H54 (cell line): ENCODE data around the gene ZNF536.
"Not testable (repeated sequence)": the region's sequence is repeated elsewhere in the genome, so short reads cannot be mapped to it uniquely, and the experiment has no call there.

Source experiments
- DNase-seq: peaks from one replicate; pipeline ENCODE4 v3.0.0; 2011; ENCODE audit warnings: low spot score, mixed read lengths; ENCODE audit not compliant: insufficient read length
- FAIRE-seq: peaks from 3 replicates; lab custom pipeline; 2011; peaks lifted over from hg19 to GRCh38; lab: Jason Lieb, UNC
- POLR2A ChIP-seq: IDR thresholded peaks from 2 replicates; pipeline ENCODE4 v1.6.1; 2011; ENCODE audit warnings: low read depth, mild to moderate bottlenecking, low read length

The ZNF536 gene

GRCh38 chr19:30439310-30439709, 67.1 kb downstream of the ZNF536 start:
- DNase-seq (no peak), FAIRE-seq (no peak)
- no peak for TF ChIP-seq POLR2A

GRCh38 chr19:30441011-30441410, 68.8 kb downstream of the ZNF536 start:
- DNase-seq: no peak
- FAIRE-seq: no peak

GRCh38 chr19:30442674-30443073, 70.5 kb downstream of the ZNF536 start:
- FAIRE-seq: no peak
- DNase-seq: no peak
- TF ChIP-seq POLR2A: no peak

More at GRCh38 chr19:30441011-30441410, 68.8 kb downstream of the ZNF536 start:
- TF ChIP-seq POLR2A: no peak

GRCh38 chr19:30443531-30444252, 71.5 kb downstream of the ZNF536 start:
- DNase-seq (no peak), FAIRE-seq (no peak)
- TF ChIP-seq POLR2A: no peak

- DNase-seq (no peak), FAIRE-seq (no peak)
- TF ChIP-seq POLR2A: no peak
These were observed 72.1 kb downstream of the ZNF536 start for GRCh38 chr19:30444253-30444671.

- FAIRE-seq (no peak), DNase-seq (no peak)
- TF ChIP-seq POLR2A: no peak
These were observed 72.6 kb downstream of the ZNF536 start for GRCh38 chr19:30444686-30445232.

GRCh38 chr19:30445385-30445784, 73.2 kb downstream of the ZNF536 start:
- no peak for TF ChIP-seq POLR2A
- DNase-seq (no peak), FAIRE-seq (no peak)

GRCh38 chr19:30446120-30446519, 73.9 kb downstream of the ZNF536 start:
- not testable (repeated sequence) for FAIRE-seq, DNase-seq

GRCh38 chr19:30446850-30447552, 74.8 kb downstream of the ZNF536 start:
- DNase-seq: no peak
- FAIRE-seq: no peak
- no peak for TF ChIP-seq POLR2A

GRCh38 chr19:30447553-30447870, 75.3 kb downstream of the ZNF536 start:
- TF ChIP-seq POLR2A: no peak
- no peak for FAIRE-seq
- no peak for DNase-seq

- DNase-seq: no peak
- no peak for TF ChIP-seq POLR2A
- no peak for FAIRE-seq
These were observed 76.3 kb downstream of the ZNF536 start for GRCh38 chr19:30448386-30449077.

- no peak for TF ChIP-seq POLR2A
- DNase-seq: no peak
- FAIRE-seq: no peak
These were observed 77.0 kb downstream of the ZNF536 start for GRCh38 chr19:30449078-30449590.

- no peak for DNase-seq
- FAIRE-seq: no peak
- no peak for TF ChIP-seq POLR2A
These were observed 77.5 kb downstream of the ZNF536 start for GRCh38 chr19:30449673-30450072.

GRCh38 chr19:30450100-30450499, 77.9 kb downstream of the ZNF536 start:
- FAIRE-seq (no peak), DNase-seq (no peak)
- no peak for TF ChIP-seq POLR2A
